GM12873 (cell line): ENCODE measurements around the gene NPY5R.

ENCODE experiments used
- TF ChIP-seq, protein P1 (sequence below): IDR thresholded peaks from 2 replicates; pipeline ENCODE4 v1.5.1; 2012; ENCODE audit warnings: low read depth, mild to moderate bottlenecking, moderate library complexity, low read length, control low read depth; ENCODE audit not compliant: insufficient read depth; ENCODE audit errors: missing control alignments

NPY5R gene

DNA sequence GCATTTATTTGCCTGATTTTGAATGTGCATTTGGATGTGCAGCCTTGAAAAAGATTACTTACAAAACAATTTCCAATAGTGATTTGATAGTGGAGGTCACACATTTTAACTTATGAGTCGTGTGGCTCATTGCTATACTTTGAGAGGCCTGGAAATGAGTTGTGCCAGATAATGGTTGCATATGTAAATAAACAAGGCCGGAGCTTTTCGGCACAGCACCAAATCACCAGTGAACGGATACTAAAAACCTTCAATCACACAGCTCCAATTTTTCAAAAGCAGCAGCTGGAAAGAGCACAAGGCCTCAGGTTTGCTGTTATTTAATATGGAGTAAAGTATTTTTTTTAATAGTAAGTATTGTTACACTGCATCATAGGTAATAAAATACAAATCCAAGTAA is 57.2 kb downstream of the NPY5R start:
- TF ChIP-seq, protein P1, sequence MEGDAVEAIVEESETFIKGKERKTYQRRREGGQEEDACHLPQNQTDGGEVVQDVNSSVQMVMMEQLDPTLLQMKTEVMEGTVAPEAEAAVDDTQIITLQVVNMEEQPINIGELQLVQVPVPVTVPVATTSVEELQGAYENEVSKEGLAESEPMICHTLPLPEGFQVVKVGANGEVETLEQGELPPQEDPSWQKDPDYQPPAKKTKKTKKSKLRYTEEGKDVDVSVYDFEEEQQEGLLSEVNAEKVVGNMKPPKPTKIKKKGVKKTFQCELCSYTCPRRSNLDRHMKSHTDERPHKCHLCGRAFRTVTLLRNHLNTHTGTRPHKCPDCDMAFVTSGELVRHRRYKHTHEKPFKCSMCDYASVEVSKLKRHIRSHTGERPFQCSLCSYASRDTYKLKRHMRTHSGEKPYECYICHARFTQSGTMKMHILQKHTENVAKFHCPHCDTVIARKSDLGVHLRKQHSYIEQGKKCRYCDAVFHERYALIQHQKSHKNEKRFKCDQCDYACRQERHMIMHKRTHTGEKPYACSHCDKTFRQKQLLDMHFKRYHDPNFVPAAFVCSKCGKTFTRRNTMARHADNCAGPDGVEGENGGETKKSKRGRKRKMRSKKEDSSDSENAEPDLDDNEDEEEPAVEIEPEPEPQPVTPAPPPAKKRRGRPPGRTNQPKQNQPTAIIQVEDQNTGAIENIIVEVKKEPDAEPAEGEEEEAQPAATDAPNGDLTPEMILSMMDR = no peak
